IPS DF 4.7 (cell line): ENCODE data around the gene DIAPH3.

Source experiments
- DNase-seq: peaks from one replicate; pipeline ENCODE4 v3.0.0-alpha.2; 2013; ENCODE audit warnings: low spot score; ENCODE audit errors: extremely low read depth

The DIAPH3 gene

GRCh38 chr13:60152904-60153303 lies 10.8 kb downstream of the DIAPH3 start:
- no peak for DNase-seq

- DNase-seq: no peak
These were observed 11.6 kb downstream of the DIAPH3 start for GRCh38 chr13:60152114-60152513.

DNA sequence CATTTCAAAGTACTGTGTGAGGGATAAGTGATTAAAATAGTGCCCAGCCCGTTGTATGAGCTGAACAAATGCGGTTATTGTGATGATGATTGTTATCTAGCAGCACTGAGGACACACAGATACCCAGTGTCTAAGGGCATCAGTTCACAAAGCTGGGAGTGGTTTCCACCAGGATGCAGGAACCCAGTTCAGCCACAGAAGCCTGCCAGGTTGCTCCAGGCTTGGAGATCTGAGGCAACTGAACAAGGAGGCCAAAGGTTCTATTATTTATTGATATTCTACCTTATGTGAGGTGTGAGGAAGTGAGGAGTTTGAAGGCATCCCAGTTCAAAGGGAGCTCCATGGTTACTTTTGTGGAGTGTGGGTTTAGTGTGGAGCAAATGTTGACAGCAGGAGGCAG lies 13.2 kb downstream of the DIAPH3 start:
- DNase-seq: no peak

- DNase-seq: no peak
These were observed 14.8 kb downstream of the DIAPH3 start for GRCh38 chr13:60148918-60149317.

DNA sequence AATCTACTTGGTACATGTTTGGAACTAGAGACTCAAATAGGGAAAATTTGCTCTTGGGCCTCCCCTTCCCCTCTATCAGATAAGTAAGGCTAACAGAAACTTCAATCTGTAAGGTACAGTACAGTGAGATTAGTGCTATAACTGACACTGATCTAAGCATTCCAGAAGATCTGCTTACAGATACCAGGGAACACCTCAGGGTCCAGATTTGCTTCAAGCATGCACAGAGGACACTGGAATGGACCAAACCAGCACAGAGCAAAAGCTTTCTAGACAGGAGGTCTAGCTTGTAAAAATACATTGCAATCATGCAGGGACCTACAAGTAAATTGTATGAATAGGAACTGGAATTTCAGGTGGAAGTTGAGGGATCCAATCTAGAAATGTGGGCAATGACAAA lies 16.4 kb downstream of the DIAPH3 start:
- no peak for DNase-seq

DNA sequence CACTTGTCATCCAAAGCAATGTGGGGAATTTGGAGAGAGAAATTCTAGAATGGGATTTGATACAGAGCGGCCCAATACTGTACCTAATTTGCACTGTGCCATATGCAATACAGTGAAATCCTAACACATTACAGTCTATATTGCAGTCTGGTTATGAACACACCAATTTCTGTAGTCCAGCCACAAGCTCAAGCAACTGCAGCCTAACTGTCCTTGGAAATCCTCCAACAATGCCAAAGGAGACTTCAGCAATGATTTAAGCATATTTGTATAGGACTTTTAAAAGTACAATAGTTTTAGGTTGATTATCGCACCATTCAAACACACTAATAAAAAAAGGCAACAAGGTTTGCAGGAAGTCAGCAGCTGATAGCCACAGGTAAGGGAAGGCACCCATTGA lies 17.3 kb downstream of the DIAPH3 start:
- DNase-seq: no peak

DNA sequence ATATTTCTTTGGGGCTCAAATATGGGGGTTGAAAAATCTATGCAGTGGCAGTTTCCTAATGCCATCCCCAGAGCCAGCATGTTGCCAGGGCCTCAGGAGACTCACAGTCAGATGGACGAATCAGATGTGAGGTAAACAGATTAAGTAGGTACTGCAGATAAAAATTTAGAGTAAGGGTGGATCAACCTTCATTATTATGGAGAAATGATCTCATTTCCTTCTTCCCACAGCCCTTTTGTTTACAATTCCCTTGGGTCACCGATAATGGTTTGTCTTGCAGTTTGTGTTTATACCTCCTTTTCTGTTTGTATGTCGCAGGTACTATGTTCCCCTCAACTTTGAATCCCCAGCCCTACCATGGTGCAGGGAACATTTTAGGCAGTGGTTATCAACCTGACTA lies 20.0 kb downstream of the DIAPH3 start:
- no peak for DNase-seq

DNA sequence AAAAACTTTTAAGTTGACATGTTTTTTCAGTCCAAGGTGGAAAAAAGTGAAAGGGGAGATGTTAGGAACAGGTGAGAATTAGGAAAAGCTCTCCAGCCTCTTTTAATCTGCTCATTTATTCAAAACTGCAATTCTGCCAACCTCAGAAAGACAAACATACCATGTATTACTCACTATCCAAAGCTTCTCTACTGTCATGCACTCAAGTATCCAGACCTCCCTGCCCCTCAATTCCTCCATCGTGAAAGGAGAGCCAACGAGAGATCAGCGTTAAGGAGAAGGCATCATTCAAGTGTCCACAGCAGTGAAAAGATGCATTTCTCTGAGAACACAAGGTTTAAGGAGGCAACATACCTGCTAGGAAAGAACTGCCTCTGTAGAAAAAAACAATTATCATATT lies 24.5 kb downstream of the DIAPH3 start:
- DNase-seq: no peak

DNA sequence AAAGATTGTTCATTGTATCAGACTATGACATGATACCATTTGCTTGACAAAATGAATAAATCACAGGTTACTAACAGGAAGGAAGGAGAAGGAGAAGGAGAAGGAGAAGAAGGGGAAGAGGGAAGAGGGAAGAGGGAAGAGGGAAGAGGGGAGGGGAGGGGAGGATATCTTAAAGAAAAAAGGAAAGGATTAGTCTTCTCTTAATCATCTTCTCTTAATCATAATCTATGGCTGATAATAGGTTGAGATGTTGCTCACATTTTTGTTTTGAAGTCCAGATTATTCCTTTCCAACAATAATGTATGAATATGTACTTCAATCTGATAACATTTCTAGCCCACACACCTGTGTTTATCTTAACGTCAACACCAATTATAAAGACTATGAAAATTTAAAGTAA lies 25.1 kb downstream of the DIAPH3 start:
- DNase-seq: no peak

DNA sequence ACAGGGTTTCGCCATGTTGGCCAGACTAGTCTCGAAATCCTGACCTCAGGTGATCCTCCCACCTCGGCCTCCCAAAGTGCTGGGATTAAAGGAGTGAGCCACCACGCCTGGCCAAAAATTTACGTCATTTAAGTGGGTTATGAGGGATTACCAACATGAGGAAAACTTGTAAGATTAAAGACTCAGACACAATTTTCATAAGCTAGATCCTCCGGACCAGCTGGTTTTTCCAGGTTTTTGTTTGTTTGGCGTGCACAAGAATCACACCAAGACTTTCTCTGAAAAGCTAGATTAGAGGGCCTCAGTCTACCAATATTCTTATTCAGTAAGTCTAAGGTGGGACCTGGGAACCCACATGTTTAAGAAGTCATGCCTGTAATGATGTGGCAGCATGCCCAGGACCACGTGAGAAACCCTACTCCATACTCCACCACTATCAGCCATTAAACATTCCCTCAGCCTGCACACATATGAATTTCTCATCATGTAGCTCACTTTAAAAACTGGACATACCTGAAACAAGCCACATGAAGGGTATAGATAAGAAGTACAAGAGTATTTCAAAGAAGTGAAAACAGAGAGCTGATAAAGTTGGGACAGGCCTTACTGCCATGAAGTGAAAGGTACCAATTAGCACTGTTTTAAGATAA lies 25.7 kb downstream of the DIAPH3 start:
- DNase-seq: no peak

DNA sequence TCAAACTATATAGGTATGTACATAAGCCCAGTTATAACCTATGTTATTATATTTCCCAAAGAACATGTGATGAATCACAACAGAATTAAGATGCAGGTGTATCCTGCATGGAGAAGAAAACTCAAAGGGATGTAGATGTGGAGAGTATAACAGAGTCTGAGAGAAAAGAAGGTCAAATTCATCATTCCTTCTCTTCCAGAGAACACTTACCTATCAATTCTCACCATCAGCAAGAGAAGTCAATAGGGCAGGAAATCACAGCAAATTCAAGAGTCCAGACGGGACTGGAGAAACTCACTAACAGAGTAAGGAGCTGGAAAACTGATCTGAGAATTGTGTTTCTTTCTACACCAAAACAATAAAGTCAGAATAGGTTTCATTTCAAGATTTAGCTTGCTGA lies 28.4 kb downstream of the DIAPH3 start:
- DNase-seq: no peak

DNA sequence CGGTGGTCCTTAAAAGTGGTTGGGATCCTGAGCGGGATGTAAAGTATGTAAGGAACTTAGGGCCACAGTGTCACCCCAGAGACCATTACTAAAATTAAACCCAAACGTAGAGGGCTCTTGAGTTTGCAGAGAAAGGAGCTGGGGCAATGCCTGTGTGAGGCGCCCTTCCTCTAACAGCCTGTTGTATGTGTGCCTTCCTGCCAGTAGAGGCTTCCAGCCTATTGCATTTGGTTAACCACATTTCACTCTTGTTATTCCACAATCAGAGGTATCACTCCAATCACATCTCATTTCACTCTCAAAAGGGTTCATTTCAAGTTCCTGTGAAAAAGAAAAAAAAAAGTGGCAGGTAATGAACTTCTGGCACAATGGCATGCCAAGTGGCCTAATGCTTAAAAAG lies 29.4 kb downstream of the DIAPH3 start:
- DNase-seq: no peak

- DNase-seq: no peak
These were observed 42.4 kb downstream of the DIAPH3 start for GRCh38 chr13:60121337-60121687.

- no peak for DNase-seq
These were observed 43.0 kb downstream of the DIAPH3 start for GRCh38 chr13:60120617-60121336.

- no peak for DNase-seq
These were observed 44.9 kb downstream of the DIAPH3 start for GRCh38 chr13:60118696-60119400.

DNA sequence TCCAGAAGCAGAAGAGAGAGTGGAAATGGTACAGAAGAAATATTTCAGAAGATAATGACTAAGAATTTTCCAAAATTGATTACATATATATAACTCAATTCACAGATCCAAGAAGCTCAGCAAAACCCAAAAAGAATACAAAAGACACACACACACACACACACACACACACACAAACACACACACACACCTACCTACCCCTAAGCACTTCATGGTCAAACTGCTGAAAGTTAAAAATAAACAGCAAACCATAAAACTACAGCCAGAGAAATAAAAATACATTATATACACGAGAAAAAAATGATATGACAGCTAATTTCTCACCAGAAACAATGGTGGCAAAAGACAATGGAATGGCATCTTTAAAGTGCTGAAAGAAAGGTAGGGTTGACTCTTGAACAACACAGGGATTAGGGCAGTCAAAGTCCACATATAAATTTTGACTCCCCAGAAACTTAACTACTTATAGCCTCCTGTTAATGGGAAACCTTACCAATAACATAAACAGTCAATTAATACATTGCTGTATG lies 49.2 kb downstream of the DIAPH3 start:
- DNase-seq: no peak

GRCh38 chr13:60112771-60113170 lies 51.0 kb downstream of the DIAPH3 start:
- DNase-seq: no peak

GRCh38 chr13:60111691-60112090 lies 52.0 kb downstream of the DIAPH3 start:
- no peak for DNase-seq

GRCh38 chr13:60109285-60109684 lies 54.4 kb downstream of the DIAPH3 start:
- DNase-seq: no peak

DNA sequence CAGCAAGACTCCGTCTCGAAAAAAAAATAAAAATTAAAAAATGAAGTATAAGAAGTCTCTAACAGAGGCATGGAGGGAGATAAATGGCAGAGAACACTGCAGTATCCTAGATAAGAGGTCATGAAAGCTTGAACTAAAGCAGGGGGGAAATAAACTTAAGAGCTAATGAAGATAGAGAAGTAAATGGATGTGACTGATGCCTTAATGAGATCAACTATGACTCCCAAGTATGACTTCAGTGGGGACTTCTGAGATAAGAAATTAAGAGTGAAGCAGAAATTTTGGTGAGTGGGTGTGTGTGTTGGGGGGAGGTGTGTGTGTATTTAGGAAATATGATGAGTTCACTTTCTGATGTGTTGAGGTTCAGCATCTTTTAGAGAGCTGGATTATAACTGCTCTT lies 55.1 kb downstream of the DIAPH3 start:
- no peak for DNase-seq

- DNase-seq: no peak
These were observed 63.9 kb downstream of the DIAPH3 start for GRCh38 chr13:60099631-60100420.

DNA sequence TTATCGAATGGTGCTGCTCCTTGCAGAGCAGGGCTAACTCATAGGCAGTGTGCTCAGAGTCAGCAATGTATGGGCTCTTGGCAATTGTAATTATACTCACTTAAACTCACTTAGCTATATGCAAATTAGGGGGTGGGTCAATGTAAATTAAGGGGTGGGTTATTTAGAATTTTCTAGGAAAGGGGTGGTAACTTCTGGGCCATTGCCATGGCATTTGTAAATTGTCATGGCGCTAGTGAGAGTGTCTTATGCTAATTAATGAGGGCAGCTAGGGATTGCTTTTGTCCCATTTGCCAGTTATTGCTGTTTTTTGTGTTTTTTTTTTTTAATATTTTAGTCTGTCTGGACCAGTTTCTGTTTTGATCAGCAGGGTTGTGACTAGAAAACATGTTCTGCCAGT lies 68.4 kb downstream of the DIAPH3 start:
- DNase-seq: no peak
